HG02885 (cell line): ENCODE data around the gene PPP3R1.
"Not testable (repeated sequence)": the region's sequence is repeated elsewhere in the genome, so short reads cannot be mapped to it uniquely, and the experiment has no call there.

Experiments used
- ATAC-seq: cut with Tn5 transposase; IDR thresholded peaks from one replicate; pipeline ENCODE4 v1.9.1; 2021; ENCODE audit warnings: mild to moderate bottlenecking; ENCODE audit not compliant: unreplicated experiment, poor library complexity

The PPP3R1 gene

GRCh38 chr2:68193144-68193543 lies 59.2 kb downstream of the PPP3R1 start:
- no peak for ATAC-seq

GRCh38 chr2:68190991-68191731 lies 61.2 kb downstream of the PPP3R1 start:
- no peak for ATAC-seq

GRCh38 chr2:68189991-68190784 lies 62.1 kb downstream of the PPP3R1 start:
- ATAC-seq, result no peak

- peak; percentile 51 for ATAC-seq
Measured at GRCh38 chr2:68188831-68189230, 63.5 kb downstream of the PPP3R1 start.

- ATAC-seq, result no peak
Measured at GRCh38 chr2:68187329-68187728, 65.0 kb downstream of the PPP3R1 start.

- ATAC-seq, result peak; percentile 50
Measured at GRCh38 chr2:68185541-68186164, 66.7 kb downstream of the PPP3R1 start.

GRCh38 chr2:68182902-68183301 lies 69.4 kb downstream of the PPP3R1 start:
- no peak for ATAC-seq

GRCh38 chr2:68178954-68179627 lies 73.2 kb downstream of the PPP3R1 start:
- no peak for ATAC-seq

GRCh38 chr2:68178432-68178831 lies 73.9 kb downstream of the PPP3R1 start:
- ATAC-seq, result no peak

GRCh38 chr2:68177541-68177940 lies 74.8 kb downstream of the PPP3R1 start:
- no peak for ATAC-seq

- ATAC-seq, result no peak
Measured at GRCh38 chr2:68176657-68177056, 75.7 kb downstream of the PPP3R1 start.

GRCh38 chr2:68175210-68175609 lies 77.1 kb downstream of the PPP3R1 start:
- not testable (repeated sequence) for ATAC-seq

GRCh38 chr2:68172990-68173700 lies 79.2 kb downstream of the PPP3R1 start:
- no peak for ATAC-seq

GRCh38 chr2:68172521-68172920 lies 79.8 kb downstream of the PPP3R1 start:
- no peak for ATAC-seq

GRCh38 chr2:68171684-68172083 lies 80.6 kb downstream of the PPP3R1 start:
- no peak for ATAC-seq

- no peak for ATAC-seq
Measured at GRCh38 chr2:68171146-68171545, 81.2 kb downstream of the PPP3R1 start.

GRCh38 chr2:68169308-68169707 lies 83.0 kb downstream of the PPP3R1 start:
- ATAC-seq, result no peak

GRCh38 chr2:68167186-68167585 lies 85.1 kb downstream of the PPP3R1 start:
- ATAC-seq, result no peak

- ATAC-seq, result no peak
Measured at GRCh38 chr2:68163641-68164040, 88.7 kb downstream of the PPP3R1 start.

- ATAC-seq, result no peak
Measured at GRCh38 chr2:68158134-68158447, 94.2 kb downstream of the PPP3R1 start.
